Adrenal gland (tissue), 12 donors: ENCODE results near the gene NAA10. TPM values are rescaled to one million over a fixed set of nuclear protein-coding genes. Genes with fewer than 3 reads are reported as not detected.

Experiments used
- DNase-seq, 7 donors: peaks; one replicate each; pipeline ENCODE4 v3.0.0-alpha.2; 2019 to 2020
- H3K27ac ChIP-seq, 5 donors: fragments of 200-600 bp; sonication (generic) in 4 of 5; 1 replicate in 3 of 5; 2 replicates in 2 of 5; pipeline versions ENCODE4 v1.5.1 to v1.8.0; 2016 to 2020; ENCODE audit warnings: mild to moderate bottlenecking in 1 of 5
- H3K27me3 ChIP-seq: fragments of 200-600 bp; 2 replicates; pipeline ENCODE4 v1.8.0; 2021
- H3K36me3 ChIP-seq, 2 donors: fragments of 200-600 bp; replicated peaks in 1 of 2; 1 replicate in 1 of 2; 2 replicates in 1 of 2; pipeline versions ENCODE4 v1.5.1 to v1.8.0; 2018 to 2022
- H3K4me1 ChIP-seq, 2 donors: fragments of 200-600 bp; replicated peaks in 1 of 2; 1 replicate in 1 of 2; 2 replicates in 1 of 2; pipeline versions ENCODE4 v1.5.1 to v1.8.0; 2018 to 2021
- H3K4me3 ChIP-seq, 4 donors: fragments of 200-600 bp; sonication (generic) in 3 of 4; one replicate each; pipeline ENCODE4 v1.5.1; 2016 to 2018
- H3K9me3 ChIP-seq, 3 donors: fragments of 200-600 bp; sonication (generic) in 1 of 3; replicated peaks in 1 of 3; 1 replicate in 2 of 3; 2 replicates in 1 of 3; pipeline versions ENCODE4 v1.5.1 to v1.8.0; 2016 to 2021
- CTCF ChIP-seq, 6 experiments: fragments of 450-650 bp in 4 of 6; fragments of 200-600 bp in 2 of 6; sonication (generic) in 1 of 6; IDR thresholded peaks; 1 replicate in 5 of 6; 2 replicates in 1 of 6; pipeline versions ENCODE4 v1.5.1 to v1.8.0; 2016 to 2021; ENCODE audit warnings: antibody characterized with exemption in 6 of 6, mild to moderate bottlenecking in 2 of 6, moderate library complexity in 1 of 6
- POLR2A ChIP-seq, 2 donors: fragments of 450-650 bp; IDR thresholded peaks; one replicate each; pipeline ENCODE4 v1.6.1; 2017; ENCODE audit warnings: antibody characterized with exemption in 2 of 2, mild to moderate bottlenecking in 2 of 2, moderate library complexity in 1 of 2
- WGBS, 4 donors: extraction: QIAGEN DNeasy Blood & Tissue Kit in 2 of 4; methylation state at CpG; one replicate each; pipeline versions ENCODE4 v1.1.5 to v1.1.7; 2013 to 2017; 5-methylcytosine and 5-hydroxymethylcytosine counted together
- intact Hi-C, 2 donors: fragments of 100-400 bp; cut with DNase I; formaldehyde crosslinking; loops; one replicate each; pipeline versions ENCODE4 v1.14.1 to v1.15.0; 2022 to 2023
- polyA plus RNA-seq, 3 donors: library from polyadenylated mRNA; stranded (reverse); fragments of 200-250 nt in 2 of 3; fragments of 350-450 nt in 1 of 3; fragmentation: Illumina TruSeq in 1 of 3; extraction: RNeasy Lipid Tissue Mini Kit (QIAGEN cat#74804) in 1 of 3; gene quantifications; one replicate each; pipeline ENCODE4 v1.2.3, GENCODE V29; 2013 to 2014
- total RNA-seq, 9 donors: library from RNA; depleted of rRNA in 4 of 9; stranded (reverse); fragments of >200 nt in 4 of 9; fragments of 120-200 nt in 1 of 9; fragmentation: NEBNext Ultra II Directional in 1 of 9; extraction: Animal tissue kit (Norgen Biotek cat#: 25700) in 1 of 9; gene quantifications; one replicate each; pipeline versions ENCODE4 v1.1.0 to v1.2.4, GENCODE V29; 2013 to 2023
- donor health status: healthy with polysubstance abuse.
- donor health status: Bipolar disorder and iron deficiency.
- donor health status: DM: yes; HTN: yes; CAD: no.
- donor health status: DM: no; HTN: no; CAD: no.
- donor health status: DM: no; HTN: no; CAD: no.
- donor health status: DM: yes; HTN: yes; CAD: no.

The NAA10 gene
- total and polyA plus RNA-seq, 12 donors = 60.0 to 287 (median 97.8) TPM

- Histone ChIP-seq H3K27me3 (peaks cover 5% of the 10 kb centered on the region), H3K9me3 (no peaks in the 10 kb centered on the region), H3K27ac (peak overlapping the region in 1 of 5 donors; percentile 29), H3K36me3 (no peaks in the 10 kb centered on the region), H3K4me3 (no peak overlapping the region), H3K4me1 (peaks cover 4 to 20% of the 10 kb centered on the region in 2 donors)
- no peak for DNase-seq
- intact Hi-C loops = no loop called here
- 55 to 73% (median 66%) methylated on average over 17 to 40 of the region's 40 CpGs; no CpG with 5 or more reads in 1 of the 4 donors for WGBS, 4 donors
- no peak for TF ChIP-seq POLR2A (IDR thresholded peaks at IDR 0.05)
- no peak for TF ChIP-seq CTCF (IDR thresholded peaks at IDR 0.05)
These were observed 13.1 kb downstream of the NAA10 start for GRCh38 chrX:153921511-153922446.

GRCh38 chrX:153921070-153921469 is 13.8 kb downstream of the NAA10 start:
- intact Hi-C loops = no loop called here
- no peak for DNase-seq
- H3K27me3 ChIP-seq = peaks cover 5% of the 10 kb centered on the region
- no peaks in the 10 kb centered on the region for H3K36me3 ChIP-seq
- peaks cover 0 to 14% of the 10 kb centered on the region in 2 donors for H3K4me1 ChIP-seq
- H3K9me3 ChIP-seq = no peaks in the 10 kb centered on the region
- H3K4me3 ChIP-seq = no peak overlapping the region
- peak overlapping the region in 1 of 5 donors; percentile 29 for H3K27ac ChIP-seq
- TF ChIP-seq CTCF (IDR thresholded peaks at IDR 0.05) = no peak
- no peak for TF ChIP-seq POLR2A (IDR thresholded peaks at IDR 0.05)
- 71 to 72% methylated on average over 16 of the region's 16 CpGs; no CpG with 5 or more reads in 2 of the 4 donors for WGBS, 4 donors

GRCh38 chrX:153920546-153920945 is 14.3 kb downstream of the NAA10 start:
- H3K9me3 ChIP-seq = no peaks in the 10 kb centered on the region
- WGBS, 4 donors = 59 to 96% (median 89%) methylated on average over 2 to 14 of the region's 14 CpGs; no CpG with 5 or more reads in 1 of the 4 donors
- H3K4me1 ChIP-seq = peaks cover 0 to 14% of the 10 kb centered on the region in 2 donors
- no peak overlapping the region for H3K4me3 ChIP-seq
- intact Hi-C loops = no loop called here
- no peak overlapping the region for H3K27ac ChIP-seq
- H3K36me3 ChIP-seq = no peaks in the 10 kb centered on the region
- TF ChIP-seq CTCF (IDR thresholded peaks at IDR 0.05) (no peak), POLR2A (IDR thresholded peaks at IDR 0.05) (no peak)
- DNase-seq = no peak
- peaks cover 5% of the 10 kb centered on the region for H3K27me3 ChIP-seq

GRCh38 chrX:153919281-153919680 is 15.6 kb downstream of the NAA10 start:
- no peaks in the 10 kb centered on the region for H3K36me3 ChIP-seq
- DNase-seq = no peak
- peaks cover 0 to 10% of the 10 kb centered on the region in 2 donors for H3K4me1 ChIP-seq
- 85 to 94% (median 91%) methylated on average over 2 to 13 of the region's 13 CpGs for WGBS, 4 donors
- no peaks in the 10 kb centered on the region for H3K9me3 ChIP-seq
- peaks cover 5% of the 10 kb centered on the region for H3K27me3 ChIP-seq
- intact Hi-C loops = no loop called here
- H3K27ac ChIP-seq = no peak overlapping the region
- no peak overlapping the region for H3K4me3 ChIP-seq
- TF ChIP-seq POLR2A (IDR thresholded peaks at IDR 0.05) = no peak
- no peak for TF ChIP-seq CTCF (IDR thresholded peaks at IDR 0.05)
